AG04450 (cell line): ENCODE data around the gene IRAG1. TPM values are rescaled to one million over a fixed set of nuclear protein-coding genes. Genes with fewer than 3 reads are reported as not detected.
A peak's percentile ranks its signal among the peaks of the same experiment; 100 is the strongest.

ENCODE experiments used
- CTCF ChIA-PET: fragments of 300-600, 350-600 bp; formaldehyde crosslinking; extraction: SDS; loops from one replicate; lab custom pipeline; 2022; ENCODE audit warnings: antibody characterized with exemption, inconsistent platforms; lab: Charles Lee
- POLR2A ChIA-PET: fragments of 350-600 bp; formaldehyde crosslinking; extraction: SDS; loops from one replicate; lab custom pipeline; 2021; ENCODE audit warnings: antibody characterized with exemption, inconsistent platforms; lab: Yijun Ruan, JAX
- DNase-seq: peaks from one replicate; pipeline ENCODE4 v3.0.0-alpha.2; 2011; ENCODE audit warnings: low read depth, low spot score
- H3K27ac ChIP-seq: one replicate; pipeline ENCODE4 v1.5.1; 2012; ENCODE audit warnings: low read depth, low read length, control low read depth
- H3K27me3 ChIP-seq: one replicate; pipeline ENCODE4 v1.6.0; 2012; ENCODE audit warnings: low read length; ENCODE audit not compliant: control insufficient read depth, insufficient read depth
- H3K4me3 ChIP-seq: 2 replicates; pipeline ENCODE4 v1.5.1; 2011; ENCODE audit warnings: mild to moderate bottlenecking, low read depth, low read length, control low read depth
- H3K9me3 ChIP-seq: 2 replicates; pipeline ENCODE4 v1.5.1; 2012; ENCODE audit warnings: low read length; ENCODE audit not compliant: control insufficient read depth, insufficient read depth
- polyA plus RNA-seq: library from polyadenylated mRNA; depleted of rRNA; stranded (reverse); fragments of >200 nt; gene quantifications from 2 replicates; pipeline ENCODE4 v1.2.3, GENCODE V29; 2011
- TF ChIP-seq, protein P1 (sequence below): IDR thresholded peaks from 2 replicates; pipeline ENCODE4 v1.5.1; 2011; ENCODE audit warnings: low read depth, low read length, control low read depth, inconsistent platforms

IRAG1 gene
- polyA plus RNA-seq, 1 experiment, result 60.3 TPM

DNA sequence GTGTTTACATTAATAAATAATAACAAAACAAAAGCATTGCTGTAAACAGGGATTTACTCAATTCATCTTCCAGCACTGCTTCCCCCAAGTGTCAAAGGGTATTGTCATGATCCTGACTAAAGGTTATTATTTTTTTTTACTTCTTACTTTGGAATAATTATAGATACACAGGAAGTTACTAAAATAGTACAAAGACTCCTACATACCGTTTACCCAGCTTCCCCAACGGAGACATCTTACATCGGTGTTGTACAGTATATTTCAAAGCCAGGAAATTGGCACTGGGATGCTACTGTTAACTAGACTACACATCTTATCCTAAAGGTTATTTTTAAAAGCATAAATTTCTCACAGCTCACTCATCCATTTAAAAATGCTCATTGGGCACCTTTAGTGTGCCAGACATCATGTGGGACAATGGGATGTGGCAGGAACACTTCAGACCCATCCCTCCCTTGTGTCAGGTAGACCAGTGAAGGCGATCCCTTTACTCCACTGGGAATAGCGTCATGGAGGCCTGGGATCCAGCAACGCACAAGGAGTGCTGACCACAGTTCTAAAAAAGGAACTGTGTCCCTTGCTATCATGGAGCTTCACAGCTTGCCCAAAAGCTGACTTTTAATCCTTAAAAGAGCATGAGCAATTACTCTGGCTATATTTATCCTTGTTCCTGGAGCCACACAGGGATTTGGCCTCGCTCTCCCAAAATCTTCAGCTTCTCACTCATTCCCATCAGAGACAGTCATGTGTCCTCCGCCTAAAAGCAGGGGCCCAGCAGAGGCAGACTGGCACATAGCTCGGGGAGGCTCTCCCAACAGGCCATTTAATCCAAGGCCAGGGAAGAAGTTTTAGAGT lies 3.1 kb upstream of the IRAG1 start:
- POLR2A ChIA-PET, result interaction anchor here (1.1 kb wide), 1 partner anchor 54 kb away, joined by 3 read pairs; the partner anchor contains the start of gene CTR9
- H3K27ac ChIP-seq, result no peak overlapping the region

DNA sequence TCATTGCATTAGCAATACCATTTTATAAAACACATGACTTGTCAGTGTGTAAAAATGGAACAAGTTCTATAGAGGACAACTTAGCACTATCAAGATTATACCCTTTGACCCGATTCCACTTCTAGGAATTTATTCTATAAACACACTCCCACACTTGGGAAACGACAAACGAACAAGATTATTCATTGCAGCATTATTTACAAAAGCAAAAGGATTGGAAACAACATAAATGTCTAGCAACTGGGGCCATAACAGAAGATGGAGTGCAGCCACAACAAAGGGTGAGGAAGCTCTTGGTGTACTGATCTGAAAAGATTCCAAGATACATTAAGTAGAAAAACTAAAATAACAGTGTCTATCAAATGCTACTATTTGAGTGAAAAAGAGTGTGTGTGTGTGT lies 2.3 kb upstream of the IRAG1 start:
- no peak for DNase-seq
- CTCF ChIA-PET, result no interaction called here
- POLR2A ChIA-PET, result no interaction called here
- no peaks in the 10 kb centered on the region for H3K27me3 ChIP-seq
- H3K4me3 ChIP-seq, result no peak overlapping the region
- H3K9me3 ChIP-seq, result peaks cover 8% of the 10 kb centered on the region
- no peak overlapping the region for H3K27ac ChIP-seq
- TF ChIP-seq, protein P1, sequence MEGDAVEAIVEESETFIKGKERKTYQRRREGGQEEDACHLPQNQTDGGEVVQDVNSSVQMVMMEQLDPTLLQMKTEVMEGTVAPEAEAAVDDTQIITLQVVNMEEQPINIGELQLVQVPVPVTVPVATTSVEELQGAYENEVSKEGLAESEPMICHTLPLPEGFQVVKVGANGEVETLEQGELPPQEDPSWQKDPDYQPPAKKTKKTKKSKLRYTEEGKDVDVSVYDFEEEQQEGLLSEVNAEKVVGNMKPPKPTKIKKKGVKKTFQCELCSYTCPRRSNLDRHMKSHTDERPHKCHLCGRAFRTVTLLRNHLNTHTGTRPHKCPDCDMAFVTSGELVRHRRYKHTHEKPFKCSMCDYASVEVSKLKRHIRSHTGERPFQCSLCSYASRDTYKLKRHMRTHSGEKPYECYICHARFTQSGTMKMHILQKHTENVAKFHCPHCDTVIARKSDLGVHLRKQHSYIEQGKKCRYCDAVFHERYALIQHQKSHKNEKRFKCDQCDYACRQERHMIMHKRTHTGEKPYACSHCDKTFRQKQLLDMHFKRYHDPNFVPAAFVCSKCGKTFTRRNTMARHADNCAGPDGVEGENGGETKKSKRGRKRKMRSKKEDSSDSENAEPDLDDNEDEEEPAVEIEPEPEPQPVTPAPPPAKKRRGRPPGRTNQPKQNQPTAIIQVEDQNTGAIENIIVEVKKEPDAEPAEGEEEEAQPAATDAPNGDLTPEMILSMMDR, result no peak

More for the DNA sequence above, 3.1 kb upstream of the IRAG1 start:
- Histone ChIP-seq H3K9me3 (peaks cover 8% of the 10 kb centered on the region), H3K27me3 (no peaks in the 10 kb centered on the region), H3K4me3 (no peak overlapping the region)
- TF ChIP-seq, protein P1, result no peak
- no peak for DNase-seq
- CTCF ChIA-PET, result no interaction called here

DNA sequence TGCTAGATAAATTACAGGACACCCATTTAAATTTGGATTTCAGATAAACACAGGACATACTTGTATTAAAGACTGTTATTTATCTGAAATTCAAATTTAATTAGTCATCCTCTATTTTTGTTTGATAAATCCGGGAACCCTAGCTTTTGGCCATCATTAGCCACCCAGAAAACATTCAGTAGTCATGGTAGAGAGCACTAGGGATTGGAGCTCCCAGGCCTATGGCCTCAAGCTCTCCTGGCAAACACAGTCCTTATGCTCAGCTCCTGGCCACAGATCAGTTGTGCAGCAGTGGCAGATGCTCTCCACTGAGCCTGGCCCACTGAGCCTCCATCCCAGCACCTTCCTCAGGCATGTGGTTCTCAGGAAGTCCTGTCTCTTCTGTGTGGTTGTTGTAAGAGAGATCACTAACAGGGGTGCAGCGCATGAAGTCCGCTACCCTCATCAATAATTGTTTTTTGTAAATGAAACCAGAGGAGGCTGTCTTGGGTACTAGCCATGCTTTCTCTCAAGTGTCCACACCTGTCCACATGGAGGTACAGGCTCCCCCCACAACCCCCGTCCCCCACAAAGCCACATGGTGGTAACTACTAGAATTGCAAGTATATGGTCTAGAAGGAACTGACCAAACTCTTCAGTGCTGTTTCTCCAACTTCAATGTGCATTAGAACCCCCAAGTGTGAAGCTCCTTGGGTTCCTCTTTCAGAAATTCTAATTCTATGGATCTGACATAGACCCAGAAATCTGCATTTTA lies 1.1 kb upstream of the IRAG1 start:
- no peaks in the 10 kb centered on the region for H3K27me3 ChIP-seq
- TF ChIP-seq, protein P1, result 0 out of 2 replicates have a peak, but pooled peaks have one; percentile 26
- ChIA-PET POLR2A (interaction anchor here (0.9 to 2.6 kb wide), 6 partner anchors 15 to 288 kb away, joined by 3 to 26 read pairs (median 8); no protein-coding TSS in a partner anchor), CTCF (interaction anchor here (1.7 to 1.9 kb wide), 2 partner anchors 39 to 288 kb away, joined by 5 to 9 read pairs; no protein-coding TSS in a partner anchor)
- H3K9me3 ChIP-seq, result peaks cover 6% of the 10 kb centered on the region
- H3K27ac ChIP-seq, result peak overlapping the region; percentile 98
- H3K4me3 ChIP-seq, result no peak overlapping the region
- peak; percentile 65 for DNase-seq

DNA sequence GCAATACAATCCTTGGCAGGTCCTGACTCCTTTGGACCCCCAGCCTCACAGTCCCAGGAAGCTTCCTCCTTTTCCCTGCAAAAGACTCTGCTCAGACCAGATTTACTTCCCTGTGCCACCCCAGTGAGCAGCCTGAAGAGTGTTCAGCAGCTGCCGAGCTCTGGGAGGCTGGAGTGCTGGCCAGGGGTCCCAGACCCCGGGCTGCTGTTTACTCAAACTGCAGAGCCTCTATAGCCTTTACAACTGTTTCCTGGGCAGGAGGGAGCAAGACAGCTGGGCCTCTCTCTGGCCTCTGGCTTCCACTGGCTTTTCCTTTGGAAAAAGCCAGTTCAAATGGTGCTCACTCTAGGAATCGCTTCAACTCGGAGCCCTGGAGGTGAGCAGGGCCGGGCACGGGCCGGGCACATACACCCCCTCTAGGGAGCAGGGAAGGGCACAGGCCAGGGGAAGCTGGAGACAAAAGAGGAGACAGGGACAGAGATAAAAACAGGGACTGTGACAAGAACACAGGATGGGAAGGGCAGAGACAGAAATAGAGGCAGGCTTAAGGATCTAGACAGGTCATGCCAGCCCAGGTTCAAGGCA lies 932 bp downstream of the IRAG1 start:
- CTCF ChIA-PET, result interaction anchor here (0.8 to 1.9 kb wide), 5 partner anchors 9 to 288 kb away, joined by 3 to 5 read pairs (median 3); no protein-coding TSS in a partner anchor
- POLR2A ChIA-PET, result interaction anchor here (1.0 to 2.6 kb wide), 10 partner anchors 12 to 385 kb away, joined by 3 to 26 read pairs (median 5); partner anchors contain the start of gene EIF4G2
- DNase-seq, result no peak

More for the DNA sequence above, 932 bp downstream of the IRAG1 start:
- Histone ChIP-seq H3K9me3 (no peaks in the 10 kb centered on the region), H3K27ac (peak overlapping the region; percentile 98), H3K27me3 (no peaks in the 10 kb centered on the region), H3K4me3 (peak overlapping the region; percentile 78)
- TF ChIP-seq, protein P1, result no peak
